ENCODE data around the gene DNAH14.

Gene DNAH14

DNA sequence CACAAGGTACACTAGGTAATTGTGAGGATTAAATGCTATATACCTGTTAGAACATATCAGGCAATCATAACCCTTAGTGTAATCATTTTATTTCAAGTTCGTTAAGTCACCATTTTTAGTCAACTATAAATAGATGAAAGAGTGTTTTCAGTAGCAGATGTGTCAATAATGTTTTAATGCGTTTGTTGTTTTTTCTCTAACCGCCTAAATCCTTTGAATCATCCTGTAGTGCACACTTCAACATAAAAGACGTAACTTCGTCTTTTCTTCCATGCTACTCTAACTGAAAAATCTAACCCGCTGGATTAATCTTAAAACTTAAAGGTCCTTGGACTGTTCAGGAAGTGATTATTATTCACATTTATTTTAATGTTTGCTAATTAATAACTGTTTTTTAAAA, 505.6 kb downstream of the DNAH14 start:
- DNase-seq, result no peak

DNA sequence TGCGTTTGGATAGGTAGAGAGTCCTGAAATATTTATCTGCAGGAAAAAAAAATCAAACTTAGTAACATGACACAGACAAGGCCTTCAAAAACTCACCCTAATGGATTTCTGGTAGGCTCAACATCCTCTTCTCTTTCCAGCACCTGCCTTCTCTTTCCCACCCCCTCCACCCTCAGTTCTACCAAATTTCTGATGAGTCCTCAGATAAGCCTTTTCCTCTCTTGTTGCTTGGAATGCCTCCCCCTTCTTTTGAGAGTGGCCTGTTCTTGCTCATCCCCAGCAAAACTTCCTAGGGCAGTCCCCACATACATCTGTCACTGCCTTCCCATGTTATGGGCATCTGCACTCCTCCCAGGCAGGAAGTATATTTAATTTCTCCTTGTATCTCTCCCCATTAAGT, 506.0 kb downstream of the DNAH14 start:
- no peak for DNase-seq

DNA sequence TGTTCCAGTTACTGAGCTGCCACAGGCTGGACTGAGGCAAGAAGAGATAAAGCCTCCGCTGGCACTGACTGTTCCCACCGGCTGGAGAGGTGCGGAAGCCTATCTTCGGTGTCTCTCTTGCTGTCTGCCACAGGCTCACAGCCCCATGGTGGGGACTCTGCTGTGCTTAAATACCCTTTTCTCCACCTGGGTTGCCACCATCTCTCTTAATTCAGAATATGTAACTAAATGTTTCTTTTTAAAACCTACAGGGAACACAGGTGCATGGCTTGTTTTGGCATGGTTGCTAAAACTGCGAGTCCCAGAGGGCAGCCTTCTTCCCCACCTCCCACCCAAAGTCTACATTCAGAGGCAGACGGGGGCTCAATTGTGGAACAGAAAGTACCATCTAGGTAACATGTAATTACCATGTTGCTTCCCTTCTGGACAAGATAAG, 506.5 kb downstream of the DNAH14 start:
- no peak for DNase-seq

DNA sequence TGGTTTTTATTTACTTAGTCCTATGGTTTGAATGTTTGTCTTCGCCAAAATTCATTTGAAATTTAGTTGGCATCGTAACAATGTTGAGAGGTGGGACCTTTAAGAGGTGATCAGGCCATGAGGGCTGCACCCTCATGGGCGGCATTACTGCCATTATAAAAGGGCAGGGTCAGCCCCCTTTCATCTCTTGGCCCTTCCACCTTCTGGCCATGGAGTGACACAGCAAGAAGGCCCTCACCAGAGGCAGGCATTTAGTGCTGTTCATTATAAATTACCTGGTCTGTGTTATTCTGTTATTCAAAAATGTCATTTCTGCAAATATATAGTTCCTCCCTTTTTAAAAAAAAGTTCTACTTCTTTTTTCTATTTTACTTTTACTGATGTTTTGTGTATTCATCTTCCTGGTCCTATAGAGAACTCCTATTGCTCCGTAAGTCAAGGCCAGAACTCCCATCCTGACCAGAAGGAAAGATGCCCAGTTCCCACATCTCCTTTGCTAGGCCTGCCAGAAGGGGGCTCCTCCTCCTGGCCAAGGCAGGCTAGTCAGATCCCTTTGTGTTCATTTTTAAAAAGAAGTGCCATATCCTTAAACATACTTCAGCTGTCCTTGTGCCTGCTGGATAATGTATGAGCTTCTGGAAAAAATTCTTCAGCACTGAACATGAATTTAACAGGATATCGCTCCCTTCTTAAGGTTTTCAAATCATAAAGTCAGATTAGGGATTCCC, 508.4 kb downstream of the DNAH14 start:
- no peak for DNase-seq

DNA sequence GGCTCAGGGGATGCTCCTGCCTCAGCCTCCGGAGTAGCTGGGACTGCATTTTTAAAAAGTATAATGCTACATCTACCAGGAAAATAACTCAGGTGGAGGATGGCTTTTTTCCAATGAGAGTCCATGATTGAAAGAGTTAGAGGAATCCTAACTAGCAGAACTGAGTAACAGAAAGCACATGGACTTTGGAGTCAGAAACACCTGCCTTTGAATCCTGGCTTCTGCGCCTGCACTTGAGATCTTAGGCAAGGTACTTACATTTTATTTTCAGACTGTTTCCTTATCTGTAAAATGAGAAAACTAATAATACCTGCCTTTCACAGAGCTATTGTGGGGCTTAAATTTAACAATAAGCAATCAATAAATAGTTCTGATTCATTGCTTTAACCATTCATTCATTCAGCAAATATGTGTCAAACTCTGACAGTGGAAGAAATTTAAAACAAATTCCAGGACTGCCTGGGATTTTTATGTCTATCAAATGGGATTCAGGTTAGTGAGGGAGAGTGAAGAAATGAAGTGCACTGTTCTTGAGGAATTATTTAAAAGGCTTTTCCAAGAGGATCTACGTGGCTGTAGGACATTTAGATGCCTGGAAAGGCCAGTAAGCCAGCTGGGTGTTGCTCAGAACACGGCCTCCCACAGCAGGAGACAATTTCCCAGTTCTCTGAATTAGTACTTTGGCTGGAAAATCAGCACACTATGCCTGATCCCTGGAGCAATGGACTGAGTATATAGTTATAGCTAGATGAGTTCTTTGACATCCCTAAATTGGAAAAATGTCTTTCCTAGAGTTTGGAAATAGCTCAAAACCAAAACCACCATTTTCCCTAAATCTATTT, 511.1 kb downstream of the DNAH14 start:
- no peak for DNase-seq

DNA sequence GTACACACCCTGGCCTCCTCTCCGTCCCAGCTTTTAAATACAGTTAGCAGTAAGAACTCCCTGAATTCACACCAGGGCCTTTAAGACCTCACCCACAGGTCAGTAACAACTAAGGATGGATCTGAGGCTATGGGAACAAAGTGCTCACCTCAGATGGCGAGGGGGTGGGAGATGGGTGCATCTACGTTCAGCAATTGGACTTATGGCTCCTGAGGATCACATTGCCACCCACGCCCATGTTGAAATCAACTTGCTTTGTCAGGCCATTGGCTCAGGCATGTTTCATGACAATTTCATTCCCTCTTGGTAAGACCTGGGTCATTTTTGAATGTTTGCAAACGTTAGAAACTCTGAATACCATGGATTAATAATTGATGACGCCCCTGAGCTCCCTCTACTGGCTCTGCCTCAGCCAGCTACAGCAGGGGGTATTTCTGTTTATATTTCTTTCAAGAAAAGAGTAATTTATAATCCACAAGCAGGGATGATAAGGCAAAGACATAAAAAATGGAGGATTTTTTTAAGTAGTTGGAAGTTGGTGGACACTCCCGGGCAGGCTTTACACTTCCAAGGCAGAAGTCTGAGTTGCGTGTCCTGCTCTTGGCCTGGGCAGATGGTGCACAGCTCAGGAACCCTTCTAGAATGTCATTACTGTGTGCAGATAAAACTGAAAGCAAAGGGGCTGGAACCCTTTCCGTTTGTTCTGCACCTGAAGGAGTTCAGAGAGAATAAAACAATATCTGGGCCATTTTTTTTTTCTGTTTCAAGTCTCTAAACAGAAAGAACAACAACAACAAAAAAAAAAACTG, 512.0 kb downstream of the DNAH14 start:
- no peak for DNase-seq

DNA sequence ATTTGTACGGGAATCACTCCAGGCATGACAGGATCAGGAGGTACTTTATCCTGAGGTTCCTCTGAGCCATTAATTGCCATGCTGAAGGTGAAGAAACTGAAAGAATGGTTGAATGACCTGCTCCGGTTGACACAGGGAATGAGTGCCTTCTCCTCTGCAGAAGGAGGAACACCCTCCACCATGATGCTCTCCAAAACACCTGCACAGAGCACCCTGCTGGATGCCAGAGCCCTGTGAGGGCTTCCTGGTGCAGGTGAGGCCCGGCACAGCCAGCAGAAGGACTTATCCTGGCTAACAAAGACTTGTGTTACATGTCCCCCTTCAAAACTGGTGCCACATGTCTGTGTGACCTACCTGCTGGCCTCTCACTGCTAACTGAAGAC, 512.6 kb downstream of the DNAH14 start:
- no peak for DNase-seq

DNA sequence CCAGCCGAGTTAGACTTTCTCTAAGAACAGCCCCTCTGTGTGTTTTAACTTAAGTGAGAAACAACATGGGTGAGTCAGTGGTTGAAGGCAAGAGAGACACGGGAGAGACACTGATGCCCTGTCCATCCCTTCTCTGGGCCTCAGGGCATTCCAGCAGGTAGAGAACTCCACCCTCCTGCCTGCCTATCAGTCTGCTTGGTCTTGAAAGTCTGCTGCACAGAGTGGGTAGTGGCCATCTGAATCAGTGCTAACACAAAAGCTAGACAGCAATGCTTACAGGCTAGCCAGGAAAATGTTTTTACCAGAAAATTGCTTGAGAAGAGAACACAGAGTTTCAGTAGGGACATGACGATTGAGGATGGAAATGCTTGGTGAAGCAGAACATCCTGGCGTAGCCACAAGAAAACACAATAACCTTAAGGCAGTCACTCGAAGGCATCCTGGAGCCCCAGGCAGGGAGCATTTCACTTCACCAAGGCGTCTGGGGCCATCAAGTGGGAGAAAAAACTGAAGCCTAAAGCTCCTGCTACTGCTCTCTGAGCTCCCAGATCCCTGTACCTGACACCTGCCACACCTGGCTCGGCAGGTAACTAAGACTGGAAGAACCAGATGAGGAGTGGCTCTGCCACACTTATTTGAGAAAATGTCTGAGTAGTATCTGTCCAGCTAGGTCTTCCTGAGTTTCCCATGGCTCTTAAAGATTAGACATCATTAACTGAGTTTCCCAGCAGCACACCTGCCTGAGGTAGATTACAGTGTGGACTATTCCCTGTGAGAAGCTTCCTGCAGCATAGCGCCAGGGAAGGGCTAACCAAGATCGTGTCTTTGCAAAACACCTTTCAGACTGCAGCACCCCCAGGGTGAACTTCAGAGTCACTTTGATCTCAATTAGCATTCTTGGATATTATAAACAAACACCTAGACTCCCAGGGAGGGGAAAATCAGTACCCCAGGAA, 516.4 kb downstream of the DNAH14 start:
- no peak for DNase-seq

DNA sequence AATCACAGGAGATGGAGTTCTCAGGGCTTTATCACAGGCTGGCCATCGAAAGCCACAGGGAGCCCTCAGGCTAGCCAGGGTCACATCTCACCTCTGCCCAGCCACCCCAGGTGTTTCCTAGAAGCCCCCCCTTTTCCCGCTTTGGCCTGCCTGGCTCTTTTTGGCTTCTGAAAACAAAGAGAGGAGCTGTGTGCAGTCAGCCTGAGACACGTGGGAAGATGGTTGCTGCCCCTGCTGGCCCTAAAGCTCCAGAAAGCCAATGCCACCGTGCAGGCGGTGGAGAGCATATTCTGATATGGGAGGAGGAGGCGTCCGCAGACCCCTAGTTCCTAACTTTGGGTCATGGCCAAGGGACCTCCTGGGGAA, 517.1 kb downstream of the DNAH14 start:
- DNase-seq, result no peak

DNA sequence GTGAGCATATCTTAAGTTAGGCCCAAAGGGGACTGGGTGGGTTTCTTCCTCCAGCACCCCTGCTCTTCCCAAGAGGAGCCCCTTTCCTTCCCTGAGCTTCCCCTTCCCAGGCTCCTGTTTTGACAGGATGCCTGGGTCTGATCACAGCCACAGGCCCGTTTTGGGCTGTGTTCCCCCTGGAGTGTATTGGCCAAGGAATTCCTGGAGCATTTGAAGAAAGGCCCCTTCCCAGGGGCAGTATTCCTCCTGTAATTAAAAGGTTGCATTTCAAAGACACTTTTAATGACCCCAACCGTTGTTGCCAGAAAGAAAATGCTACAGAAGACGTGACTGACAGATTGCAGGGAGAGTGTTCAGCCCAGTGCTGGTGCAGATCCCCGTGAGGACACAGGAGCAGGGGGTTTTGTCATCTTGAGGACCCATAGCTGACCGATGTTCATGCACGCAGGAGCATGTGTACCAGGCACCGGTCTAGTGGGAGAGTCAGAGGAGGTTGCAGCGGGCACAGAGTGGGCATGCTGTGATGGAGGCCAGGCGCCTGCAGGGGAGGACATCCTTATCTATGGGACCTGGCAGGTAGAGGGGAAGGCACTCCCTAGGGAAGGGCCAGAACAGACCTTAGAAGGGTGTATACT, 517.6 kb downstream of the DNAH14 start:
- DNase-seq, result no peak

DNA sequence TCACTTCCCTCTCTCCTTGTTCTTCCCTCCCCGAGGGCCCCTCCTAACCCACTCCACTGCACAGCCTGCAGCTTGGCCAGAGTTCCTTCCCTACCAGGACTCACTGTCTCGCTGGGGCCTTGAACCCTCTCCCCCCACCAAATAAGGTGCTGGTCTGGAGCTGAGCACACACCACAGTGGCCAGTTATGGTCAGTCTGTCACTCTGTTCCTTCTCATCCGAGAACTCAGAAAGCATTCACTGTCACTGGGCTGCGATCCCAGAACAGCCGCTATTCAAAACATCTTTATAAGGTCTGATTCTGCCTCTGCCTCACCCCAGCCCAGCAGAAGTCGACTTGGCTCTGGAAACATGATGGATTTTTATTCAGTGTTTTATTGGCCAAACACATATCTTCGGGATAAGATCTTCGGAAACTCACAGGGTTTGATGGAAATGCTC, 518.2 kb downstream of the DNAH14 start:
- no peak for DNase-seq

DNA sequence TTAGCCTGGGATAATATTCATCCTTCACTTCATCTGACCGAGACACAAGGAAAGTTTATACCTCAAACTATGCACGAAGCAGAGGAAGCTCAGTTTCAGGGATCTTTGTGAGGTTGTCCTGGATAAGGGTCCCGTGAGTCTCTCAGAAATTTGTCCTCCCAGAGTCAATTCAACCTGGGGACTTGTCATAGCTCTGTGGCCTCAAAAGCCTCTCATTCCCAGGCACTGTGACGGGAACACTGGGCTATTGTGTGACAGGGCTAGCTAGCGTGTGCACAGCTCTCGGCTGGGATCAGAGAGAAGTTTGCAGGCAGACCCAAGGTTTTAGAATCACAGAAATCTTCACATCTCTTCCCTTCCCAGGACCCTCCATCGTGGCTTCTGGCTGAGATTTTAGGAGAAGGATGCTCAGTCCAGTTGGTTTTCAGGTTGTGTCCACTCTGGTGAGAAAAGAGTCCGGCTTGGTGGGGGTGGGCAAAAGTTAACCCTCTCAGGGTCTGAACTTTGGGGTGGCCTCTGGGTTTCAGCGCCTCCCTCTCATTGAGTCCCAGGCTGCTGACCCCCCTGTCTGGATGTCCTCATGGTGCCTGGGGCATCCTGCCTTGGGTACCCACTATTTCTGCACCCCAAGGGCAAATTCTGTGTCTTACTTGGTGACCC, 518.8 kb downstream of the DNAH14 start:
- no peak for DNase-seq
